Upper lobe of left lung (tissue), 4 donors: ENCODE data around the gene ASB18.
"Not testable (repeated sequence)": the region's sequence is repeated elsewhere in the genome, so short reads cannot be mapped to it uniquely, and the experiment has no call there.

Source experiments
- EP300 ChIP-seq, 4 donors: sonication (generic); formaldehyde crosslinking; IDR thresholded peaks; one replicate each; pipeline ENCODE4 v1.5.1; 2017; ENCODE audit warnings: antibody characterized with exemption in 4 of 4, control low read depth in 2 of 4
- POLR2A ChIP-seq, 4 donors: fragments of 450-650 bp; IDR thresholded peaks; one replicate each; pipeline ENCODE4 v1.5.1; 2016 to 2017; ENCODE audit warnings: antibody characterized with exemption in 4 of 4, mild to moderate bottlenecking in 2 of 4
- TF ChIP-seq, protein P1 (sequence below), 6 experiments: fragments of 450-650 bp in 4 of 6; fragments of 200-600 bp in 2 of 6; sonication (generic) in 2 of 6; IDR thresholded peaks; one replicate each; pipeline ENCODE4 v1.5.1; 2016 to 2019; ENCODE audit warnings: antibody characterized with exemption in 6 of 6

DNA sequence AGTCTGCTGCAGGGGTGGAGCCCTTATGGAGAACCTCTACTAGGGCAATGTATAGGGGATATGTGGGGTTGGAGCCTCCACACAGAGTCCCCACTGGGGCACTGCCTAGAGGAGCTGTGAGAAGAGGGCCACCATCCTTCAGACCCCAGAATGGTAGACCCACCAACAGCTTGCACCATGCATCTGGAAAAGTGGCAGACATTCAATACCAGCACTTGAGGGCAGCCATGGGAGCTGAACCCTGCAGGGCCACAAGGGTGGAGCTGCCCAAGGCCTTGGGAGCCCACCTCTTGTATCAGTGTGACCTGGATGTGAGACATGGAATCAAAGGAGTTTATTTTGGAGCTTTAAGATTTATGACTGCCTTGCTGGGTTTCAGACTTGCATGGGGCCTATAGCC lies 5.7 kb upstream of the ASB18 start:
- TF ChIP-seq, protein P1, sequence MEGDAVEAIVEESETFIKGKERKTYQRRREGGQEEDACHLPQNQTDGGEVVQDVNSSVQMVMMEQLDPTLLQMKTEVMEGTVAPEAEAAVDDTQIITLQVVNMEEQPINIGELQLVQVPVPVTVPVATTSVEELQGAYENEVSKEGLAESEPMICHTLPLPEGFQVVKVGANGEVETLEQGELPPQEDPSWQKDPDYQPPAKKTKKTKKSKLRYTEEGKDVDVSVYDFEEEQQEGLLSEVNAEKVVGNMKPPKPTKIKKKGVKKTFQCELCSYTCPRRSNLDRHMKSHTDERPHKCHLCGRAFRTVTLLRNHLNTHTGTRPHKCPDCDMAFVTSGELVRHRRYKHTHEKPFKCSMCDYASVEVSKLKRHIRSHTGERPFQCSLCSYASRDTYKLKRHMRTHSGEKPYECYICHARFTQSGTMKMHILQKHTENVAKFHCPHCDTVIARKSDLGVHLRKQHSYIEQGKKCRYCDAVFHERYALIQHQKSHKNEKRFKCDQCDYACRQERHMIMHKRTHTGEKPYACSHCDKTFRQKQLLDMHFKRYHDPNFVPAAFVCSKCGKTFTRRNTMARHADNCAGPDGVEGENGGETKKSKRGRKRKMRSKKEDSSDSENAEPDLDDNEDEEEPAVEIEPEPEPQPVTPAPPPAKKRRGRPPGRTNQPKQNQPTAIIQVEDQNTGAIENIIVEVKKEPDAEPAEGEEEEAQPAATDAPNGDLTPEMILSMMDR (IDR thresholded peaks at IDR 0.05) = not testable (repeated sequence)
- not testable (repeated sequence) for TF ChIP-seq EP300, POLR2A (IDR thresholded peaks at IDR 0.05)
